Inferior parietal cortex (tissue), 1 donor: ENCODE results near the gene HSPA12A.

Experiments
- DNase-seq: peaks from one replicate; pipeline ENCODE4 v3.0.0-alpha.2; 2016; ENCODE audit errors: extremely low spot score

The HSPA12A gene

GRCh38 chr10:116771101-116771958 is 29.0 kb upstream of the HSPA12A start:
- no peak for DNase-seq

- DNase-seq = no peak
Measured at GRCh38 chr10:116770281-116770680, 27.9 kb upstream of the HSPA12A start.

GRCh38 chr10:116769791-116770190 is 27.4 kb upstream of the HSPA12A start:
- no peak for DNase-seq

GRCh38 chr10:116769368-116769767 is 27.0 kb upstream of the HSPA12A start:
- DNase-seq = no peak

- no peak for DNase-seq
Measured at GRCh38 chr10:116768786-116769185, 26.4 kb upstream of the HSPA12A start.

- DNase-seq = no peak
Measured at GRCh38 chr10:116766837-116767634, 24.7 kb upstream of the HSPA12A start.

- DNase-seq = no peak
Measured at GRCh38 chr10:116766241-116766827, 24.0 kb upstream of the HSPA12A start.

- no peak for DNase-seq
Measured at GRCh38 chr10:116765648-116766081, 23.3 kb upstream of the HSPA12A start.

- no peak for DNase-seq
Measured at GRCh38 chr10:116764979-116765378, 22.6 kb upstream of the HSPA12A start.

- DNase-seq = no peak
Measured at GRCh38 chr10:116763440-116763839, 21.1 kb upstream of the HSPA12A start.

- DNase-seq = no peak
Measured at GRCh38 chr10:116761883-116762282, 19.5 kb upstream of the HSPA12A start.

GRCh38 chr10:116760919-116761318 is 18.6 kb upstream of the HSPA12A start:
- no peak for DNase-seq

GRCh38 chr10:116757246-116757645 is 14.9 kb upstream of the HSPA12A start:
- no peak for DNase-seq

GRCh38 chr10:116756277-116756676 is 13.9 kb upstream of the HSPA12A start:
- peak; percentile 73 for DNase-seq

GRCh38 chr10:116753759-116754158 is 11.4 kb upstream of the HSPA12A start:
- DNase-seq = no peak

GRCh38 chr10:116752969-116753665 is 10.8 kb upstream of the HSPA12A start:
- peak; percentile 61 for DNase-seq

GRCh38 chr10:116752563-116752962 is 10.2 kb upstream of the HSPA12A start:
- no peak for DNase-seq

- no peak for DNase-seq
Measured at GRCh38 chr10:116748471-116748870, 6.1 kb upstream of the HSPA12A start.

GRCh38 chr10:116748041-116748440 is 5.7 kb upstream of the HSPA12A start:
- DNase-seq = no peak

GRCh38 chr10:116747325-116747724 is 5.0 kb upstream of the HSPA12A start:
- DNase-seq = no peak

- DNase-seq = no peak
Measured at GRCh38 chr10:116744885-116745284, 2.5 kb upstream of the HSPA12A start.
